K562 (cell line): Measurements from ENCODE around the gene KNTC1.
"Not testable (repeated sequence)": the region's sequence is repeated elsewhere in the genome, so short reads cannot be mapped to it uniquely, and the experiment has no call there.

Source experiments
- HEY1 ChIP-seq: fragments of 250-450 bp; sonication (Bioruptor Pico); IDR thresholded peaks from 2 replicates; pipeline ENCODE4 v1.5.0; 2020; ENCODE audit warnings: mild to moderate bottlenecking, moderate library complexity, borderline replicate concordance
- TF ChIP-seq, protein P1 (sequence below), 2 experiments: fragments of 450-650 bp; IDR thresholded peaks; 2 replicates each; pipeline ENCODE4 v1.6.1; 2016; ENCODE audit warnings: mild to moderate bottlenecking in 2 of 2, borderline replicate concordance in 1 of 2, low read depth in 1 of 2, moderate library complexity in 1 of 2

DNA sequence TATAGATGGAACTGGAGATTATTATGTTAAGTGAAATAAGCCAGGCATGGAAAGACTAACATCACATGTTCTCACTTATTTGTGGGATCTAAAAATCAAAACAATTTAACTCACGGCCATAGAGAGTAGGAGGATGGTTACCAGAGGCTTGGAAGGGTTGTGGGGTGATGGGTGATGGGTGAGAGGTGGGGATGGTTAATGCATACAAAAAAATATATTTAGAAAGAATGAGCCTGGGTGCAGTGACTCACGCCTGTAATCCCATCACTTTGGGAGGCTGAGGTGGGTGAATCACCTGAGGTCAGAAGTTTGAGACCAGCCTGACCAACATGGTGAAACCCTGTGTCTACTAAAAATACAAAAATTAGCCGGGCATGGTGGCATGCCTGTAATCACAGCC lies 43.0 kb downstream of the KNTC1 start:
- not testable (repeated sequence) for TF ChIP-seq HEY1 (CRISPR knock-in tag)
- TF ChIP-seq, protein P1, sequence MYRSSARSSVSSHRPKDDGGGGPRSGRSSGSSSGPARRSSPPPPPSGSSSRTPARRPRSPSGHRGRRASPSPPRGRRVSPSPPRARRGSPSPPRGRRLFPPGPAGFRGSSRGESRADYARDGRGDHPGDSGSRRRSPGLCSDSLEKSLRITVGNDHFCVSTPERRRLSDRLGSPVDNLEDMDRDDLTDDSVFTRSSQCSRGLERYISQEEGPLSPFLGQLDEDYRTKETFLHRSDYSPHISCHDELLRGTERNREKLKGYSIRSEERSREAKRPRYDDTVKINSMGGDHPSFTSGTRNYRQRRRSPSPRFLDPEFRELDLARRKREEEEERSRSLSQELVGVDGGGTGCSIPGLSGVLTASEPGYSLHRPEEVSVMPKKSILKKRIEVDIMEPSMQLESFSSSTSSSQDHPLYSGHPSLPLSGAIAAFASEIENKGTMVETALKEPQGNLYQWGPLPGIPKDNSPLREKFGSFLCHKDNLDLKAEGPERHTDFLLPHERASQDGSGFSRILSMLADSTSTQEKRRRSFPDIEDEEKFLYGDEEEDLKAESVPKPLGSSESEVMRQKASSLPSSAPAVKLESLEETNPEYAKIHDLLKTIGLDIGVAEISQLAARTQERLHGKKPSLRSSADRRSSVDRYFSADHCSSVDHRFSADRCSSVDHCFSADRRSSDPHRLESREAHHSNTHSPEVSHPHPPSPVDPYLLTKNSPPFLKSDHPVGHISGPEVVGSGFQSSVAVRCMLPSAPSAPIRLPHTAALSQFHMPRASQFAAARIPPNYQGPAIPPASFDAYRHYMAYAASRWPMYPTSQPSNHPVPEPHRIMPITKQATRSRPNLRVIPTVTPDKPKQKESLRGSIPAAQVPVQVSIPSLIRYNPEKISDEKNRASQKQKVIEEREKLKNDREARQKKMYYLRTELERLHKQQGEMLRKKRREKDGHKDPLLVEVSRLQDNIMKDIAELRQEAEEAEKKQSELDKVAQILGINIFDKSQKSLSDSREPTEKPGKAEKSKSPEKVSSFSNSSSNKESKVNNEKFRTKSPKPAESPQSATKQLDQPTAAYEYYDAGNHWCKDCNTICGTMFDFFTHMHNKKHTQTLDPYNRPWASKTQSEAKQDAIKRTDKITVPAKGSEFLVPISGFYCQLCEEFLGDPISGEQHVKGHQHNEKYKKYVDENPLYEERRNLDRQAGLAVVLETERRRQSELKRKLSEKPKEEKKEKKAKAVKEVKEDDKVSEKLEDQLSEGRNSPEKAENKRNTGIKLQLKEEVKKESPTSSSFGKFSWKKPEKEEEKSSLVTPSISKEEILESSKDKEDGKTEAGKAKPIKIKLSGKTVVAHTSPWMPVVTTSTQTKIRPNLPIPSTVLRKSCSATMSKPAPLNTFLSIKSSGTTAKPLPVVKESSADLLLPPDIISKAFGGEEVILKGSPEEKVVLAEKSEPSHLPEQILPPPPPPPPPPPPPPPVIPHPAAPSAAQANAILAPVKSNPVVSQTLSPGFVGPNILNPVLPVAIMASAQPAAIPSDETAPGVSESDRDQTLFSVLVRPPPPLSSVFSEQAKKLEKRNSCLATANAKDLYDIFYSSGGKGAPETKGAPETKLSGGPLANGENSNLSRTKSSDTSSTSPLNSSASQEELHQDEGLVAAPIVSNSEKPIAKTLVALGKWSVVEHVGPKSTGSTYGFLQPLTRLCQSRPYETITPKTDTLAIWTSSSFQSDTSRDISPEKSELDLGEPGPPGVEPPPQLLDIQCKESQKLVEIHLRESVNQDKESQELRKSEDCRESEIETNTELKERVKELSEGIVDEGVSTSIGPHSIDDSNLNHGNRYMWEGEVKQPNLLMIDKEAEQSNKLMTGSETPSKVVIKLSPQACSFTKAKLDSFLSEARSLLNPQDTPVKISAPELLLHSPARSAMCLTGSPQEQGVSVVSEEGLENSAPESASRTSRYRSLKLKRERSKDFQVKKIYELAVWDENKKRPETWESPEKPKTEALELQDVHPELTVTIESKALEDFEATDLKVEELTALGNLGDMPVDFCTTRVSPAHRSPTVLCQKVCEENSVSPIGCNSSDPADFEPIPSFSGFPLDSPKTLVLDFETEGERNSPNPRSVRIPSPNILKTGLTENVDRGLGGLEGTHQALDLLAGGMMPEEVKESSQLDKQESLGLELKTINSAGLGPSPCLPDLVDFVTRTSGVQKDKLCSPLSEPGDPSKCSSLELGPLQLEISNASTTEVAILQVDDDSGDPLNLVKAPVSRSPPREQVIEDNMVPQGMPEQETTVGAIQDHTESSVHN (IDR thresholded peaks at IDR 0.05; ENCODE audit: borderline replicate concordance in 1 of 2, low read depth in 1 of 2): not testable (repeated sequence)
